Measurements from ENCODE around the gene SDC3. TPM values are rescaled to one million over a fixed set of nuclear protein-coding genes. Genes with fewer than 3 reads are reported as not detected.
A peak's percentile ranks its signal among the peaks of the same experiment; 100 is the strongest.

SDC3 gene
- polyA plus RNA-seq, 4 donors: 0.67 to 36.1 (median 13.4) TPM

- no peak for DNase-seq
- H3K4me3 ChIP-seq (ENCODE audit: low read depth in 1 of 3, low read length in 3 of 3): no peak overlapping the region
- H3K27me3 ChIP-seq (ENCODE audit: control insufficient read depth in 3 of 3, insufficient read depth in 3 of 3, low read length in 3 of 3): peaks cover 0 to 2% (median 0%) of the 10 kb centered on the region in 3 donors
- peaks cover 0 to 9% (median 0%) of the 10 kb centered on the region in 3 donors for H3K4me1 ChIP-seq (ENCODE audit: control insufficient read depth in 3 of 3, insufficient read depth in 2 of 3, low read depth in 1 of 3, low read length in 2 of 3)
- WGBS, 3 donors: 80 to 87% (median 82%) methylated on average over 6 of the region's 6 CpGs
- H3K36me3 ChIP-seq (ENCODE audit: control insufficient read depth in 3 of 3, insufficient read depth in 2 of 3, low read depth in 1 of 3, low read length in 3 of 3): no peaks in the 10 kb centered on the region
- H3K9me3 ChIP-seq (ENCODE audit: control insufficient read depth in 2 of 2, insufficient read depth in 1 of 2, low read depth in 1 of 2, low read length in 1 of 2): no peaks in the 10 kb centered on the region
- peak overlapping the region in 1 of 3 donors; percentile 74 for H3K27ac ChIP-seq (ENCODE audit: low read depth in 1 of 3, low read length in 2 of 3)
- no peak for FAIRE-seq
These were observed 62.0 kb downstream of the SDC3 start for GRCh38 chr1:30846587-30846986.

GRCh38 chr1:30845904-30846290 lies 62.7 kb downstream of the SDC3 start:
- no peaks in the 10 kb centered on the region for H3K36me3 ChIP-seq (ENCODE audit: control insufficient read depth in 3 of 3, insufficient read depth in 2 of 3, low read depth in 1 of 3, low read length in 3 of 3)
- H3K27ac ChIP-seq (ENCODE audit: low read depth in 1 of 3, low read length in 2 of 3): no peak overlapping the region
- DNase-seq (no peak), FAIRE-seq (no peak)
- H3K4me3 ChIP-seq (ENCODE audit: low read depth in 1 of 3, low read length in 3 of 3): no peak overlapping the region
- H3K27me3 ChIP-seq (ENCODE audit: control insufficient read depth in 3 of 3, insufficient read depth in 3 of 3, low read length in 3 of 3): peaks cover 0 to 2% (median 0%) of the 10 kb centered on the region in 3 donors
- peaks cover 0 to 9% (median 0%) of the 10 kb centered on the region in 3 donors for H3K4me1 ChIP-seq (ENCODE audit: control insufficient read depth in 3 of 3, insufficient read depth in 2 of 3, low read depth in 1 of 3, low read length in 2 of 3)
- 37 to 64% (median 42%) methylated on average over 7 of the region's 7 CpGs for WGBS, 3 donors
- H3K9me3 ChIP-seq (ENCODE audit: control insufficient read depth in 2 of 2, insufficient read depth in 1 of 2, low read depth in 1 of 2, low read length in 1 of 2): no peaks in the 10 kb centered on the region

- Histone ChIP-seq H3K4me3 (ENCODE audit: low read depth in 1 of 3, low read length in 3 of 3) (no peak overlapping the region), H3K27me3 (ENCODE audit: control insufficient read depth in 3 of 3, insufficient read depth in 3 of 3, low read length in 3 of 3) (peaks cover 0 to 2% (median 0%) of the 10 kb centered on the region in 3 donors), H3K36me3 (ENCODE audit: control insufficient read depth in 3 of 3, insufficient read depth in 2 of 3, low read depth in 1 of 3, low read length in 3 of 3) (no peaks in the 10 kb centered on the region), H3K9me3 (ENCODE audit: control insufficient read depth in 2 of 2, insufficient read depth in 1 of 2, low read depth in 1 of 2, low read length in 1 of 2) (no peaks in the 10 kb centered on the region), H3K4me1 (ENCODE audit: control insufficient read depth in 3 of 3, insufficient read depth in 2 of 3, low read depth in 1 of 3, low read length in 2 of 3) (peaks cover 0 to 9% (median 0%) of the 10 kb centered on the region in 3 donors), H3K27ac (ENCODE audit: low read depth in 1 of 3, low read length in 2 of 3) (no peak overlapping the region)
- 63 to 66% (median 63%) methylated on average over 10 of the region's 10 CpGs for WGBS, 3 donors
- FAIRE-seq (no peak), DNase-seq (no peak)
These were observed 63.2 kb downstream of the SDC3 start for GRCh38 chr1:30845237-30845903.

GRCh38 chr1:30844631-30845030 lies 63.9 kb downstream of the SDC3 start:
- 61 to 66% (median 65%) methylated on average over 5 of the region's 5 CpGs for WGBS, 3 donors
- H3K27me3 ChIP-seq (ENCODE audit: control insufficient read depth in 3 of 3, insufficient read depth in 3 of 3, low read length in 3 of 3): peaks cover 0 to 2% (median 0%) of the 10 kb centered on the region in 3 donors
- peaks cover 0 to 9% (median 0%) of the 10 kb centered on the region in 3 donors for H3K4me1 ChIP-seq (ENCODE audit: control insufficient read depth in 3 of 3, insufficient read depth in 2 of 3, low read depth in 1 of 3, low read length in 2 of 3)
- no peaks in the 10 kb centered on the region for H3K36me3 ChIP-seq (ENCODE audit: control insufficient read depth in 3 of 3, insufficient read depth in 2 of 3, low read depth in 1 of 3, low read length in 3 of 3)
- FAIRE-seq: no peak
- no peaks in the 10 kb centered on the region for H3K9me3 ChIP-seq (ENCODE audit: control insufficient read depth in 2 of 2, insufficient read depth in 1 of 2, low read depth in 1 of 2, low read length in 1 of 2)
- no peak overlapping the region for H3K27ac ChIP-seq (ENCODE audit: low read depth in 1 of 3, low read length in 2 of 3)
- DNase-seq: no peak
- H3K4me3 ChIP-seq (ENCODE audit: low read depth in 1 of 3, low read length in 3 of 3): no peak overlapping the region

DNA sequence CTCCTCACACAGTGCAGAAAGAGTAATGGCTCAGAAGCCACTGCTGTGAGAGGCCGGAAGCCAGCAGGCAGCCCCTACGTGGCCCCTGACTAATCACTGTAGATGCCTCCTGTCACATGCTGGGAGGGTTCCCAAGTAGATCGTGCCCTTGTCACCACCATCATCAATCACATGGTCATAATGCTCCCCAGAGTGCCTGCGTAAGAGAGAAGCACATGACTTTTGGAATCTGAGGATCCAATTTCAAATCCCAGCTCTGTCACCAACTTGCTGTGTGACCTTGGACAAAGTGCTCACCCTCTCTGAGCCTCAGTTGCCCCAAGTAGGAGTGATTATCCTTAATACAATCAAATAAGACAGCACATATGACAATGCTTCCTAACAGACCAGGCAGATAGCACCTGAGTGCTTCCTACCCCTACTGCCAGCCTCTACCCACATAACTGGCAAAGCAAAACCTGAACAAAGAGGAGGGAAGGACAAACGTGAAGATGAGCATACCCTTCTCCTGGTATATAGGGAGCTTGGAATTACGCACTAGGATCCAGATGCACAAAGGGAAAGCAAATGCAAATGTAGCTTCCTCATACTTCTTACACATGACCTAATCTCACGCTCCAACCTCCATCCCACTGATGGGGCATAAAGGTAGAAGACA lies 65.7 kb downstream of the SDC3 start:
- WGBS, 3 donors: 60 to 74% (median 63%) methylated on average over 7 of the region's 7 CpGs
- H3K9me3 ChIP-seq (ENCODE audit: control insufficient read depth in 2 of 2, insufficient read depth in 1 of 2, low read depth in 1 of 2, low read length in 1 of 2): no peaks in the 10 kb centered on the region
- FAIRE-seq: no peak
- no peak for DNase-seq
- peaks cover 0 to 2% (median 2%) of the 10 kb centered on the region in 3 donors for H3K27me3 ChIP-seq (ENCODE audit: control insufficient read depth in 3 of 3, insufficient read depth in 3 of 3, low read length in 3 of 3)
- H3K4me3 ChIP-seq (ENCODE audit: low read depth in 1 of 3, low read length in 3 of 3): no peak overlapping the region
- H3K4me1 ChIP-seq (ENCODE audit: control insufficient read depth in 3 of 3, insufficient read depth in 2 of 3, low read depth in 1 of 3, low read length in 2 of 3): peaks cover 0 to 9% (median 0%) of the 10 kb centered on the region in 3 donors
- H3K27ac ChIP-seq (ENCODE audit: low read depth in 1 of 3, low read length in 2 of 3): no peak overlapping the region
- no peaks in the 10 kb centered on the region for H3K36me3 ChIP-seq (ENCODE audit: control insufficient read depth in 3 of 3, insufficient read depth in 2 of 3, low read depth in 1 of 3, low read length in 3 of 3)

DNA sequence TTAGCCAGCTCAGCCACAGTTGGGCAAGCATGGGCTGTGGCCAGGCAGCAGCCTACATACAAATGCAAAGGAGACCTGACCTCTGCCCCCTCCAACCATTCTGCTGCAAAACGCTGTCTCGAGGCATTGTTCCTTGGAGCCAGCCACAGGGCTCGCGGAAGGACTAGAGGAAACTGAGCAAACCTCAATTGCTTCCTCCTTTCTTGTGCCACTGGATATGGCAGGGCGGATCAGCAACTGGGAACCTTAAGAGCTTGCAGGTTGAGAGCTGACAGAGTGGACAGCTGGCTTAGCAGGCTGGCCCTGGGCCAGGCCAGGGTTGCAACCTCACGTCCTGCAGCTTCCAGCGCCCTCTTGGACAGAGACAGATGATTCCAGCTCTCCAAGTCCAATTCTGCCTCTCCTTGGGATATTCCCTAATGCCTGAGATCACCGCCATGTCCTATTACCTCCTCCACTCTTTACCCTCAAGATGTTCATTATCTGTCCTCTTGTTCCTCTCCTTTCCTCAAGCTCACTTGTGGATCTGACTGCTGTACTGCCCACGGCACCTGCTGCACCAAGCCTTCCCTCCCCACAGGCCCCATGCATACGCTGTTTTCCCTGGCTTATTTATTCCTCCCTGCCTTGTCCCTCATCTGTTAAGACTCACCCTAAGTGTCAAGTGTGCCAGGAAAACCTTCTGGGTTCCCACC lies 67.5 kb downstream of the SDC3 start:
- Histone ChIP-seq H3K27me3 (ENCODE audit: control insufficient read depth in 3 of 3, insufficient read depth in 3 of 3, low read length in 3 of 3) (peaks cover 0 to 2% (median 2%) of the 10 kb centered on the region in 3 donors), H3K4me1 (ENCODE audit: control insufficient read depth in 3 of 3, insufficient read depth in 2 of 3, low read depth in 1 of 3, low read length in 2 of 3) (no peaks in the 10 kb centered on the region), H3K27ac (ENCODE audit: low read depth in 1 of 3, low read length in 2 of 3) (no peak overlapping the region), H3K4me3 (ENCODE audit: low read depth in 1 of 3, low read length in 3 of 3) (no peak overlapping the region), H3K9me3 (ENCODE audit: control insufficient read depth in 2 of 2, insufficient read depth in 1 of 2, low read depth in 1 of 2, low read length in 1 of 2) (no peaks in the 10 kb centered on the region), H3K36me3 (ENCODE audit: control insufficient read depth in 3 of 3, insufficient read depth in 2 of 3, low read depth in 1 of 3, low read length in 3 of 3) (no peaks in the 10 kb centered on the region)
- DNase-seq: no peak
- no peak for FAIRE-seq
- 32 to 39% (median 37%) methylated on average over 10 of the region's 10 CpGs for WGBS, 3 donors

- Histone ChIP-seq H3K4me3 (ENCODE audit: low read depth in 1 of 3, low read length in 3 of 3) (no peak overlapping the region), H3K27me3 (ENCODE audit: control insufficient read depth in 3 of 3, insufficient read depth in 3 of 3, low read length in 3 of 3) (peaks cover 0 to 2% (median 2%) of the 10 kb centered on the region in 3 donors), H3K4me1 (ENCODE audit: control insufficient read depth in 3 of 3, insufficient read depth in 2 of 3, low read depth in 1 of 3, low read length in 2 of 3) (no peaks in the 10 kb centered on the region), H3K27ac (ENCODE audit: low read depth in 1 of 3, low read length in 2 of 3) (no peak overlapping the region), H3K36me3 (ENCODE audit: control insufficient read depth in 3 of 3, insufficient read depth in 2 of 3, low read depth in 1 of 3, low read length in 3 of 3) (no peaks in the 10 kb centered on the region), H3K9me3 (ENCODE audit: control insufficient read depth in 2 of 2, insufficient read depth in 1 of 2, low read depth in 1 of 2, low read length in 1 of 2) (no peaks in the 10 kb centered on the region)
- 88 to 98% (median 97%) methylated on average over 3 of the region's 3 CpGs for WGBS, 3 donors
- FAIRE-seq (no peak), DNase-seq (no peak)
These were observed 68.7 kb downstream of the SDC3 start for GRCh38 chr1:30839827-30840359.

- Histone ChIP-seq H3K4me1 (ENCODE audit: control insufficient read depth in 3 of 3, insufficient read depth in 2 of 3, low read depth in 1 of 3, low read length in 2 of 3) (no peaks in the 10 kb centered on the region), H3K27me3 (ENCODE audit: control insufficient read depth in 3 of 3, insufficient read depth in 3 of 3, low read length in 3 of 3) (peaks cover 0 to 2% (median 2%) of the 10 kb centered on the region in 3 donors), H3K4me3 (ENCODE audit: low read depth in 1 of 3, low read length in 3 of 3) (no peak overlapping the region), H3K36me3 (ENCODE audit: control insufficient read depth in 3 of 3, insufficient read depth in 2 of 3, low read depth in 1 of 3, low read length in 3 of 3) (no peaks in the 10 kb centered on the region), H3K9me3 (ENCODE audit: control insufficient read depth in 2 of 2, insufficient read depth in 1 of 2, low read depth in 1 of 2, low read length in 1 of 2) (no peaks in the 10 kb centered on the region), H3K27ac (ENCODE audit: low read depth in 1 of 3, low read length in 2 of 3) (no peak overlapping the region)
- FAIRE-seq (no peak), DNase-seq (no peak)
- 82 to 85% (median 84%) methylated on average over 7 of the region's 7 CpGs for WGBS, 3 donors
These were observed 69.6 kb downstream of the SDC3 start for GRCh38 chr1:30838996-30839395.

Measured in small intestine (tissue), 7 donors.